Keratinocyte (primary cell): ENCODE measurements around the gene FATE1. TPM values are rescaled to one million over a fixed set of nuclear protein-coding genes. Genes with fewer than 3 reads are reported as not detected.

Experiments used
- DNase-seq: peaks from one replicate; pipeline ENCODE4 v3.0.0-alpha.2; 2011; ENCODE audit warnings: low read depth, missing footprints, low spot score
- FAIRE-seq: peaks from 2 replicates; lab custom pipeline; 2011; peaks lifted over from hg19 to GRCh38; lab: Jason Lieb, UNC
- H2AFZ ChIP-seq: 2 replicates; pipeline ENCODE4 v1.6.0; 2012; ENCODE audit warnings: low read length, control low read depth, inconsistent platforms; ENCODE audit not compliant: control insufficient read depth
- H3K27ac ChIP-seq: 2 replicates; pipeline ENCODE4 v1.5.1; 2011; ENCODE audit warnings: low read length; ENCODE audit not compliant: control insufficient read depth, insufficient read depth
- H3K27me3 ChIP-seq: 3 replicates; pipeline ENCODE4 v1.6.0; 2011; ENCODE audit warnings: low read length; ENCODE audit not compliant: control insufficient read depth, insufficient read depth; ENCODE audit errors: extremely low read depth
- H3K36me3 ChIP-seq, 2 experiments: 2 replicates in 1 of 2; 3 replicates in 1 of 2; pipeline ENCODE4 v1.5.1; 2011; ENCODE audit warnings: low read length in 2 of 2, mild to moderate bottlenecking in 1 of 2; ENCODE audit not compliant: control insufficient read depth in 2 of 2, insufficient read depth in 2 of 2; ENCODE audit errors: extremely low read depth in 1 of 2
- H3K4me1 ChIP-seq: 3 replicates; pipeline ENCODE4 v1.5.1; 2011; ENCODE audit warnings: low read length; ENCODE audit not compliant: control insufficient read depth, insufficient read depth; ENCODE audit errors: extremely low read depth
- H3K4me2 ChIP-seq: 3 replicates; pipeline ENCODE4 v1.6.0; 2011; ENCODE audit warnings: low read depth, low read length; ENCODE audit not compliant: control insufficient read depth, insufficient read depth; ENCODE audit errors: extremely low read depth
- H3K4me3 ChIP-seq, 3 experiments: fragments of 200-600 bp in 1 of 3; sonication (generic) in 1 of 3; 2 replicates in 2 of 3; 3 replicates in 1 of 3; pipeline ENCODE4 v1.5.1; 2011 to 2016; ENCODE audit warnings: low read length in 3 of 3, mild to moderate bottlenecking in 3 of 3, control low read depth in 2 of 3, inconsistent platforms in 1 of 3, low read depth in 1 of 3, mixed read lengths in 1 of 3, mixed run types in 1 of 3, moderate library complexity in 1 of 3; ENCODE audit not compliant: control insufficient read depth in 2 of 3, insufficient read depth in 2 of 3; ENCODE audit errors: extremely low read depth in 1 of 3
- H3K79me2 ChIP-seq: 2 replicates; pipeline ENCODE4 v1.6.0; 2012; ENCODE audit warnings: low read length; ENCODE audit not compliant: control insufficient read depth, insufficient read depth
- H3K9ac ChIP-seq: 3 replicates; pipeline ENCODE4 v1.6.0; 2011; ENCODE audit warnings: low read length; ENCODE audit not compliant: control insufficient read depth, insufficient read depth; ENCODE audit errors: extremely low read depth
- H3K9me1 ChIP-seq: 3 replicates; pipeline ENCODE4 v1.6.0; 2011; ENCODE audit warnings: low read length; ENCODE audit not compliant: control insufficient read depth, insufficient read depth; ENCODE audit errors: extremely low read depth
- H3K9me3 ChIP-seq: 2 replicates; pipeline ENCODE4 v1.5.1; 2012; ENCODE audit warnings: low read depth, low read length; ENCODE audit not compliant: control insufficient read depth
- H4K20me1 ChIP-seq: 3 replicates; pipeline ENCODE4 v1.6.0; 2011; ENCODE audit warnings: low read length; ENCODE audit not compliant: control insufficient read depth, insufficient read depth; ENCODE audit errors: extremely low read depth
- CTCF ChIP-seq, 3 experiments: IDR thresholded peaks in 1 of 3; conservative IDR thresholded peaks in 1 of 3; optimal IDR thresholded peaks in 1 of 3; 2 replicates in 2 of 3; 3 replicates in 1 of 3; pipeline versions ENCODE3 to v1.5.1; 2011; ENCODE audit warnings: low read length in 3 of 3, mild to moderate bottlenecking in 3 of 3, moderate library complexity in 2 of 3, control low read depth in 1 of 3, inconsistent platforms in 1 of 3; ENCODE audit not compliant: insufficient read depth in 2 of 3; ENCODE audit errors: extremely low read depth in 1 of 3
- EZH2 ChIP-seq: IDR thresholded peaks from one replicate; pipeline ENCODE4 v1.6.1; 2012; ENCODE audit warnings: inconsistent platforms, mild to moderate bottlenecking, low read length, moderate library complexity
- dilution Hi-C: fragments of 300-500 bp; cut with MboI; formaldehyde crosslinking; loops from one replicate; pipeline ENCODE4 v1.7.0; 2020; ENCODE audit warnings: low sequenced_read_pairs; ENCODE audit not compliant: extremely low pct_ligation_motif_present
- polyA plus RNA-seq, 5 experiments: library from polyadenylated mRNA; depleted of rRNA in 3 of 5; stranded (reverse) in 3 of 5; stranded (forward) in 1 of 5; unstranded in 1 of 5; fragments of >200 nt; gene quantifications; 1 replicate in 1 of 5; 2 replicates in 3 of 5; 3 replicates in 1 of 5; pipeline versions ENCODE4 v1.2.1 to v1.2.3, GENCODE V29; 2011 to 2012; ENCODE audit warnings: missing spikeins in 2 of 5, low read depth in 1 of 5, low replicate concordance in 1 of 5

Gene FATE1
- polyA plus RNA-seq, 1 donor (not counting 4 experiments of a cell fraction or from before 2014, with no cell fraction given) = not detected

GRCh38 chrX:151752847-151753246 lies 37.0 kb downstream of the FATE1 start:
- Histone ChIP-seq H3K4me2 (no peak overlapping the region), H3K36me3 (no peaks in the 10 kb centered on the region), H3K9me1 (no peaks in the 10 kb centered on the region), H3K79me2 (no peaks in the 10 kb centered on the region), H3K9me3 (peaks cover 2% of the 10 kb centered on the region), H4K20me1 (no peaks in the 10 kb centered on the region), H3K27me3 (no peaks in the 10 kb centered on the region), H2AFZ (no peak overlapping the region), H3K27ac (no peak overlapping the region), H3K4me1 (peaks cover 4% of the 10 kb centered on the region), H3K9ac (no peak overlapping the region), H3K4me3 (no peak overlapping the region)
- TF ChIP-seq EZH2 (no peak), CTCF (optimal IDR thresholded peaks at IDR 0.05 in 1 of 3, IDR thresholded peaks at IDR 0.05 in 1 of 3, conservative IDR thresholded peaks at IDR 0.05 in 1 of 3; ENCODE audit: extremely low read depth in 1 of 3, insufficient read depth in 2 of 3, low read length in 3 of 3) (no peak)
- dilution Hi-C loops = no loop called here
- no peak for DNase-seq
- no peak for FAIRE-seq

- Histone ChIP-seq H3K9ac (no peak overlapping the region), H3K9me3 (peaks cover 2% of the 10 kb centered on the region), H3K4me3 (no peak overlapping the region), H3K79me2 (no peaks in the 10 kb centered on the region), H3K4me1 (peaks cover 4% of the 10 kb centered on the region), H3K36me3 (no peaks in the 10 kb centered on the region), H2AFZ (no peak overlapping the region), H3K9me1 (no peaks in the 10 kb centered on the region), H3K27ac (no peak overlapping the region), H3K27me3 (no peaks in the 10 kb centered on the region), H4K20me1 (no peaks in the 10 kb centered on the region), H3K4me2 (peak overlapping the region; percentile 43)
- dilution Hi-C loops = no loop called here
- TF ChIP-seq CTCF (optimal IDR thresholded peaks at IDR 0.05 in 1 of 3, IDR thresholded peaks at IDR 0.05 in 1 of 3, conservative IDR thresholded peaks at IDR 0.05 in 1 of 3; ENCODE audit: extremely low read depth in 1 of 3, insufficient read depth in 2 of 3, low read length in 3 of 3) (peak; percentile 72 to 94 (median 93)), EZH2 (no peak)
- FAIRE-seq (no peak), DNase-seq (no peak)
Measured at GRCh38 chrX:151753313-151754046, 37.6 kb downstream of the FATE1 start.
